ENCODE results near the gene KRTAP9-9.
"Not testable (repeated sequence)": the region's sequence is repeated elsewhere in the genome, so short reads cannot be mapped to it uniquely, and the experiment has no call there.

DNA sequence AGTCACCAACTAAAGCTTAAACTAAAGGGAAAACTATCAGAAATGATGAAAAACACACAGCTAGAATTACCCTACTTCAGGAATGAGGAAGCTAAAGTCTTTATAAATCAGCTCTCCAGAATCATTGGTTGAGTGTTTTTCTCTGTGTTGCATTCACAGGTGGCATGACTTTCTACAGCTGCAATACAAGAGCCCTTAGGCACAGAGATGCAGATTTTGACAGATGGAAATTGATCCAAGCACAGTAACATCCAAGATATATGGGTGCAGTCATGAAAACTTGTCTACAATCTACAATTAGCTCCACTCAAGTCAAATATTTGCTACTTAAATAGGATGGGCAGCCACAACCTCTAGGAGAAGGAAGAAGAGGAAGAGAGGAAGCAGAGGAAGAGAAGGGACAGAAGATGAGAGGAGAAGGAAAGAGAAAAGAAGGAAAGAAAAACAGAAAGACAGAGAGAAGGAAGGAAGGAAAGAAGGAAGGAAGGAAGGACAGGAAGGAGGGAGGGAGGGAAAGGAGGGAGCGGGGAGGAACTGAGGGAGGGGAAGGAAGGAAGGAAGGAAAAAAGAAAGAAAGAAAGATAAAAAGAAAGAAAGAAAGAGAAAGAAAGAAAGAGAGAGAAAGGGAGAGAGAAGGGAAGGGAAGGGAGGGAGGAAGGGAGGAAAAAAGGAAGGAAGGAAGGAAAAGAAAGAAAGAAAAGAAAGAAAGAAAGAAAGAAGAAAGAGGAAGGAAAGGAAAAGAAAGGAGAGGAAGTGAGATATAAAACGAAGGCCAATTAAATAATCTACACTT, 8.0 kb upstream of the KRTAP9-9 start:
- not testable (repeated sequence) for TF ChIP-seq EZH2phosphoT487 (IDR thresholded peaks at IDR 0.05; ENCODE audit: low read depth)
- TF ChIP-seq, protein P1, sequence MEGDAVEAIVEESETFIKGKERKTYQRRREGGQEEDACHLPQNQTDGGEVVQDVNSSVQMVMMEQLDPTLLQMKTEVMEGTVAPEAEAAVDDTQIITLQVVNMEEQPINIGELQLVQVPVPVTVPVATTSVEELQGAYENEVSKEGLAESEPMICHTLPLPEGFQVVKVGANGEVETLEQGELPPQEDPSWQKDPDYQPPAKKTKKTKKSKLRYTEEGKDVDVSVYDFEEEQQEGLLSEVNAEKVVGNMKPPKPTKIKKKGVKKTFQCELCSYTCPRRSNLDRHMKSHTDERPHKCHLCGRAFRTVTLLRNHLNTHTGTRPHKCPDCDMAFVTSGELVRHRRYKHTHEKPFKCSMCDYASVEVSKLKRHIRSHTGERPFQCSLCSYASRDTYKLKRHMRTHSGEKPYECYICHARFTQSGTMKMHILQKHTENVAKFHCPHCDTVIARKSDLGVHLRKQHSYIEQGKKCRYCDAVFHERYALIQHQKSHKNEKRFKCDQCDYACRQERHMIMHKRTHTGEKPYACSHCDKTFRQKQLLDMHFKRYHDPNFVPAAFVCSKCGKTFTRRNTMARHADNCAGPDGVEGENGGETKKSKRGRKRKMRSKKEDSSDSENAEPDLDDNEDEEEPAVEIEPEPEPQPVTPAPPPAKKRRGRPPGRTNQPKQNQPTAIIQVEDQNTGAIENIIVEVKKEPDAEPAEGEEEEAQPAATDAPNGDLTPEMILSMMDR (IDR thresholded peaks at IDR 0.05; ENCODE audit: low read depth, low read length), result not testable (repeated sequence)

All from OCI-LY3 (cell line).